Eye (tissue), 1 donor: ENCODE data around the gene UBE3B.
A peak's percentile ranks its signal among the peaks of the same experiment; 100 is the strongest.
"Not testable (repeated sequence)": the region's sequence is repeated elsewhere in the genome, so short reads cannot be mapped to it uniquely, and the experiment has no call there.

ENCODE experiments used
- DNase-seq: peaks from one replicate; pipeline ENCODE4 v3.0.0-alpha.2; 2015

Gene UBE3B

GRCh38 chr12:109477185-109477962, at the start of gene UBE3B, which contains the start of gene KCTD10:
Gene UBE3B (plus strand): TSS chr12:109477634. CDS start chr12:109483552, 5,918 bp downstream.
Gene KCTD10 (minus strand): TSS chr12:109477300. CDS start chr12:109477262, 38 bp downstream.
- DNase-seq, result peak; percentile 97

GRCh38 chr12:109428037-109428629, 49.3 kb upstream of the UBE3B start:
- DNase-seq, result peak; percentile 86

GRCh38 chr12:109428804-109429203, 48.6 kb upstream of the UBE3B start:
- not testable (repeated sequence) for DNase-seq

GRCh38 chr12:109430244-109430643, 47.2 kb upstream of the UBE3B start:
- DNase-seq, result no peak

GRCh38 chr12:109432431-109432830, 45.0 kb upstream of the UBE3B start:
- DNase-seq, result no peak

GRCh38 chr12:109432842-109433304, 44.6 kb upstream of the UBE3B start:
- DNase-seq, result peak; percentile 78

GRCh38 chr12:109433618-109434017, 43.8 kb upstream of the UBE3B start:
- no peak for DNase-seq

- no peak for DNase-seq
These were observed 42.9 kb upstream of the UBE3B start for GRCh38 chr12:109434582-109434981.

GRCh38 chr12:109435428-109436187, 41.8 kb upstream of the UBE3B start:
- DNase-seq, result no peak

GRCh38 chr12:109436188-109436560, 41.3 kb upstream of the UBE3B start:
- no peak for DNase-seq

- DNase-seq, result no peak
These were observed 38.3 kb upstream of the UBE3B start for GRCh38 chr12:109439181-109439580.

GRCh38 chr12:109439951-109440350, 37.5 kb upstream of the UBE3B start:
- DNase-seq, result not testable (repeated sequence)

- peak; percentile 60 for DNase-seq
These were observed 36.5 kb upstream of the UBE3B start for GRCh38 chr12:109440851-109441490.

GRCh38 chr12:109443794-109444193, 33.6 kb upstream of the UBE3B start:
- no peak for DNase-seq

- DNase-seq, result no peak
These were observed 33.2 kb upstream of the UBE3B start for GRCh38 chr12:109444259-109444658.

- no peak for DNase-seq
These were observed 32.2 kb upstream of the UBE3B start for GRCh38 chr12:109445191-109445609.

- DNase-seq, result no peak
These were observed 30.6 kb upstream of the UBE3B start for GRCh38 chr12:109446869-109447268.

- no peak for DNase-seq
These were observed 30.0 kb upstream of the UBE3B start for GRCh38 chr12:109447482-109447881.

GRCh38 chr12:109448272-109448671, 29.2 kb upstream of the UBE3B start:
- no peak for DNase-seq

GRCh38 chr12:109448707-109449390, 28.6 kb upstream of the UBE3B start:
- no peak for DNase-seq

- no peak for DNase-seq
These were observed 27.4 kb upstream of the UBE3B start for GRCh38 chr12:109449845-109450532.

- no peak for DNase-seq
These were observed 26.5 kb upstream of the UBE3B start for GRCh38 chr12:109450980-109451379.
